CD14-positive monocyte (primary cell): Measurements from ENCODE around the gene ISG15. TPM values are rescaled to one million over a fixed set of nuclear protein-coding genes. Genes with fewer than 3 reads are reported as not detected.
"Not testable (repeated sequence)": the region's sequence is repeated elsewhere in the genome, so short reads cannot be mapped to it uniquely, and the experiment has no call there.

ENCODE experiments used
- DNase-seq, 3 donors: peaks; one replicate each; pipeline ENCODE4 v3.0.0-alpha.2; 2011 to 2022
- H2AFZ ChIP-seq: 2 replicates; pipeline ENCODE4 v1.6.0; 2012; ENCODE audit warnings: mild to moderate bottlenecking, low read depth, low read length, inconsistent platforms; ENCODE audit not compliant: insufficient read depth, poor library complexity, severe bottlenecking
- H3K27ac ChIP-seq, 2 donors: 1 replicate in 1 of 2; 2 replicates in 1 of 2; pipeline ENCODE4 v1.5.1; 2012 to 2013; ENCODE audit warnings: low read length in 2 of 2, control low read depth in 1 of 2, inconsistent platforms in 1 of 2, low read depth in 1 of 2, mild to moderate bottlenecking in 1 of 2
- H3K27me3 ChIP-seq, 2 donors: one replicate each; pipeline versions ENCODE4 v1.6.0 to v1.6.1; 2011 to 2013; ENCODE audit warnings: low read length in 2 of 2; ENCODE audit not compliant: control insufficient read depth in 2 of 2, insufficient read depth in 2 of 2
- H3K36me3 ChIP-seq, 2 donors: replicated peaks in 1 of 2; 1 replicate in 1 of 2; 2 replicates in 1 of 2; pipeline versions ENCODE4 v1.5.1 to v1.6.1; 2012 to 2013; ENCODE audit warnings: low read length in 2 of 2, control low read depth in 1 of 2, inconsistent platforms in 1 of 2, mild to moderate bottlenecking in 1 of 2; ENCODE audit not compliant: insufficient read depth in 2 of 2, control insufficient read depth in 1 of 2
- H3K4me1 ChIP-seq, 2 donors: 1 replicate in 1 of 2; 2 replicates in 1 of 2; pipeline versions ENCODE4 v1.5.1 to v1.6.1; 2012 to 2013; ENCODE audit warnings: low read length in 2 of 2, control low read depth in 1 of 2, inconsistent platforms in 1 of 2, mild to moderate bottlenecking in 1 of 2, moderate library complexity in 1 of 2; ENCODE audit not compliant: insufficient read depth in 2 of 2, control insufficient read depth in 1 of 2
- H3K4me2 ChIP-seq: replicated peaks from 2 replicates; pipeline ENCODE3; 2012; ENCODE audit warnings: low read length, moderate library complexity, mild to moderate bottlenecking; ENCODE audit not compliant: poor library complexity, severe bottlenecking; ENCODE audit errors: extremely low read depth
- H3K4me3 ChIP-seq, 3 experiments: fragments of 200-600 bp in 1 of 3; sonication (generic) in 1 of 3; replicated peaks in 1 of 3; 1 replicate in 2 of 3; 2 replicates in 1 of 3; pipeline ENCODE4 v1.5.1; 2011 to 2013; ENCODE audit warnings: low read length in 3 of 3, mild to moderate bottlenecking in 3 of 3, control low read depth in 2 of 3, low read depth in 2 of 3, inconsistent platforms in 1 of 3, moderate library complexity in 1 of 3
- H3K79me2 ChIP-seq: 2 replicates; pipeline ENCODE4 v1.6.0; 2012; ENCODE audit warnings: mild to moderate bottlenecking, control low read depth, inconsistent platforms, low read length, moderate library complexity; ENCODE audit not compliant: insufficient read depth
- H3K9ac ChIP-seq: 2 replicates; pipeline ENCODE4 v1.6.0; 2017; ENCODE audit warnings: low read length, mild to moderate bottlenecking; ENCODE audit not compliant: insufficient read depth, poor library complexity, severe bottlenecking
- H3K9me3 ChIP-seq, 2 donors: replicated peaks in 1 of 2; 1 replicate in 1 of 2; 2 replicates in 1 of 2; pipeline versions ENCODE4 v1.5.1 to v1.6.1; 2012 to 2013; ENCODE audit warnings: low read length in 2 of 2, control low read depth in 1 of 2; ENCODE audit not compliant: control insufficient read depth in 1 of 2, insufficient read depth in 1 of 2
- H4K20me1 ChIP-seq: 2 replicates; pipeline ENCODE4 v1.6.0; 2012; ENCODE audit warnings: mild to moderate bottlenecking, low read length, control low read depth, moderate library complexity; ENCODE audit not compliant: insufficient read depth
- H3K27ac Mint-ChIP-seq, 7 donors: one replicate each; pipeline ENCODE4 v1.8.0; 2020; ENCODE audit warnings: mild to moderate bottlenecking in 7 of 7, mixed read lengths in 7 of 7, moderate library complexity in 6 of 7, inconsistent platforms in 2 of 7
- H3K27me3 Mint-ChIP-seq, 3 donors: one replicate each; pipeline ENCODE4 v1.8.0; 2021 to 2022; ENCODE audit warnings: low read depth in 3 of 3, mild to moderate bottlenecking in 3 of 3, mixed read lengths in 3 of 3, moderate library complexity in 3 of 3, inconsistent platforms in 1 of 3
- H3K36me3 Mint-ChIP-seq, 2 donors: one replicate each; pipeline ENCODE4 v1.8.0; 2020; ENCODE audit warnings: mixed read lengths in 2 of 2, inconsistent platforms in 1 of 2, mild to moderate bottlenecking in 1 of 2
- H3K4me1 Mint-ChIP-seq: one replicate; pipeline ENCODE4 v1.8.0; 2020; ENCODE audit warnings: mild to moderate bottlenecking, mixed read lengths
- H3K4me3 Mint-ChIP-seq, 2 donors: one replicate each; pipeline ENCODE4 v1.8.0; 2020; ENCODE audit warnings: mild to moderate bottlenecking in 2 of 2, mixed read lengths in 2 of 2, moderate library complexity in 1 of 2
- H3K9me3 Mint-ChIP-seq, 7 donors: one replicate each; pipeline ENCODE4 v1.8.0; 2020 to 2022; ENCODE audit warnings: mixed read lengths in 7 of 7, mild to moderate bottlenecking in 6 of 7, moderate library complexity in 6 of 7, inconsistent platforms in 2 of 7
- WGBS: methylation state at CpG from one replicate; pipeline ENCODE4 v1.1.5; 2013; ENCODE audit warnings: missing lambda C conversion rate; ENCODE audit not compliant: insufficient coverage; 5-methylcytosine and 5-hydroxymethylcytosine counted together
- intact Hi-C, 2 donors: fragments of 100-400 bp; cut with micrococcal nuclease; formaldehyde crosslinking; loops; one replicate each; pipeline versions ENCODE4 v1.15.0 to v1.15.1; 2023
- polyA plus RNA-seq, 3 donors: library from polyadenylated mRNA; depleted of rRNA in 1 of 3; unstranded in 2 of 3; stranded (reverse) in 1 of 3; fragments of 300-500 nt in 2 of 3; fragments of >200 nt in 1 of 3; fragmentation: Illumina TruSeq in 2 of 3; gene quantifications; 1 replicate in 2 of 3; 2 replicates in 1 of 3; pipeline ENCODE4 v1.2.3, GENCODE V29; 2012 to 2021

Gene ISG15
- polyA plus RNA-seq, 3 donors, result 128 to 241 (median 145) TPM

DNA sequence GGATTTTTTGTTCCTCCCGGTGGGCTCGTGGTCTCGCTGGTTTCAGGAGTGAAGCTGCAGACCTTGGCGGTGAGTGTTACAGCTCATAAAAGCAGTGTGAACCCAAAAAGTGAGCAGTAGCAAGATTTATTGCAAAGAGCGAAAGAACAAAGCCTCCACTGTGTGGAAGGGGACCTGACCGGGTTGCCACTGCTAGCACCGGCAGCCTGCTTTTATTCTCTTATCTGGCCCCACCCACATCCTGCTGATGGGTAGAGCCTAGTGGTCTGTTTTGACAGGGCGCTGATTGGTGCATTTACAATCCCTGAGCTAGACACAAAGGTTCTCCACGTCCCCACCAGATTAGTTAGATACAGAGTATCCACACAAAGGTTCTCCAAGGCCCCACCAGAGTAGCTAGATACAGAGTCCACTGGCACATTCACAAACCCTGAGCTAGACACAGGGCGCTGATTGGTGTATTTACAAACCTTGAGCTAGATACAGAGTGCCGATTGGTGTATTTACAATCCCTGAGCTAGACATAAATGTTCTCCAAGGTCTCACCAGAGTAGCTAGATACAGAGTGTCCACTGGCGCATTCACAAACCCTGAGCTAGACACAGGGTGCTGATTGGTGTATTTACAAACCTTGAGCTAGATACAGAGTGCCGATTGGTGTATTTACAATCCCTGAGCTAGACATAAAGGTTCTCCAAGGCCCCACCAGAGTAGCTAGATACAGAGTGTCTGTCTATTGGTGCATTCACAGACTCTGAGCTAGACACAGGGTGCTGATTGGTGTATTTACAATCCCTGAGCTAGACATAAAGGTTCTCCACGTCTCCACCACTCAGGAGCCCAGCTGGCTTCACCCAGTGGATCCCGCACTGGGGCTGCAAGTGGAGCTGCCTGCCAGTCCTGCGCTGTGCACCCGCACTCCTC lies 4.4 kb downstream of the ISG15 start:
- not testable (repeated sequence) for H3K9ac ChIP-seq, H3K36me3 Mint-ChIP-seq, H3K27ac Mint-ChIP-seq, H3K9me3 Mint-ChIP-seq, H3K4me2 ChIP-seq, H3K27ac ChIP-seq, H4K20me1 ChIP-seq, H3K36me3 ChIP-seq, H3K4me3 ChIP-seq, H2AFZ ChIP-seq, H3K79me2 ChIP-seq, DNase-seq, H3K9me3 ChIP-seq
- Mint-ChIP-seq H3K27me3 (peaks cover 22 to 31% (median 28%) of the 10 kb centered on the region in 3 donors), H3K4me3 (peak overlapping the region in 1 of 2 donors; percentile 39), H3K4me1 (peaks cover 19% of the 10 kb centered on the region)
- peaks cover 7 to 22% of the 10 kb centered on the region in 2 donors for H3K27me3 ChIP-seq
- peaks cover 26 to 45% of the 10 kb centered on the region in 2 donors for H3K4me1 ChIP-seq
- 89% methylated on average over 8 of the region's 17 CpGs for WGBS
- intact Hi-C loops, result loop anchor here in 1 of 2 donors (10.0 kb wide), 1 partner anchor 357 kb away; the partner anchor contains the start of gene AURKAIP1

DNA sequence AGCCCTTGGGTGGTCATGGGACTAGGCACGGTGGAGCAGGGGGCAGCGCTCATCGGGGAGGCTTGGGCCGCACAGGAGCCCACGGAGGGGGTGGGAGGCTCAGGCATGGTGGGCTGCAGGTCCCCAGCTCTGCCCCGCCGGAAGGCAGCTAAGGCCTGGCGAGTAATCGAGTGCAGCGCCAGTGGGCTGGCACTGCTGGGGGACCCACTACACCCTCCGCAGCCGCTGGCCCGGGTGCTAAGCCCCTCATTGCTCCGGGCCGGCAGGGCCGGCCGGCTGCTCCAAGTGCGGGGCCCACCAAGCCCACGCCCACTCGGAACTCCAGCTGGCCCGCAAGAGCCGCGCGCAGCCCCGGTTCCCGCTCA lies 5.0 kb downstream of the ISG15 start:
- H3K79me2 ChIP-seq, H3K9ac ChIP-seq, H3K4me2 ChIP-seq, H3K4me3 ChIP-seq, H2AFZ ChIP-seq, H3K36me3 Mint-ChIP-seq, H3K36me3 ChIP-seq, DNase-seq, H3K27ac ChIP-seq, H4K20me1 ChIP-seq, H3K9me3 ChIP-seq, H3K27ac Mint-ChIP-seq, H3K9me3 Mint-ChIP-seq, H3K4me3 Mint-ChIP-seq: not testable (repeated sequence)
- peaks cover 27 to 37% (median 35%) of the 10 kb centered on the region in 3 donors for H3K27me3 Mint-ChIP-seq
- peaks cover 23 to 41% of the 10 kb centered on the region in 2 donors for H3K4me1 ChIP-seq
- peaks cover 7 to 29% of the 10 kb centered on the region in 2 donors for H3K27me3 ChIP-seq
- peaks cover 16% of the 10 kb centered on the region for H3K4me1 Mint-ChIP-seq
- intact Hi-C loops, result loop anchor here in 1 of 2 donors (10.0 kb wide), 1 partner anchor 356 kb away; the partner anchor contains the start of gene AURKAIP1
- 90% methylated on average over 23 of the region's 26 CpGs for WGBS
